AG04450 (cell line): ENCODE measurements around the gene PGBD2. TPM values are rescaled to one million over a fixed set of nuclear protein-coding genes. Genes with fewer than 3 reads are reported as not detected.
"Not testable (repeated sequence)": the region's sequence is repeated elsewhere in the genome, so short reads cannot be mapped to it uniquely, and the experiment has no call there.

Experiments used
- CTCF ChIA-PET: fragments of 300-600, 350-600 bp; formaldehyde crosslinking; extraction: SDS; loops from one replicate; lab custom pipeline; 2022; ENCODE audit warnings: antibody characterized with exemption, inconsistent platforms; lab: Charles Lee
- POLR2A ChIA-PET: fragments of 350-600 bp; formaldehyde crosslinking; extraction: SDS; loops from one replicate; lab custom pipeline; 2021; ENCODE audit warnings: antibody characterized with exemption, inconsistent platforms; lab: Yijun Ruan, JAX
- DNase-seq: peaks from one replicate; pipeline ENCODE4 v3.0.0-alpha.2; 2011; ENCODE audit warnings: low read depth, low spot score
- H3K27ac ChIP-seq: one replicate; pipeline ENCODE4 v1.5.1; 2012; ENCODE audit warnings: low read depth, low read length, control low read depth
- H3K27me3 ChIP-seq: one replicate; pipeline ENCODE4 v1.6.0; 2012; ENCODE audit warnings: low read length; ENCODE audit not compliant: control insufficient read depth, insufficient read depth
- H3K4me3 ChIP-seq: 2 replicates; pipeline ENCODE4 v1.5.1; 2011; ENCODE audit warnings: mild to moderate bottlenecking, low read depth, low read length, control low read depth
- H3K9me3 ChIP-seq: 2 replicates; pipeline ENCODE4 v1.5.1; 2012; ENCODE audit warnings: low read length; ENCODE audit not compliant: control insufficient read depth, insufficient read depth
- polyA plus RNA-seq: library from polyadenylated mRNA; depleted of rRNA; stranded (reverse); fragments of >200 nt; gene quantifications from 2 replicates; pipeline ENCODE4 v1.2.3, GENCODE V29; 2011; rRNA removed
- small RNA-seq: library from RNA; depleted of rRNA; stranded (forward); fragments of <200 nt; gene quantifications from one replicate; pipeline ENCODE3, GENCODE V24; 2012; ENCODE audit warnings: low read depth; ENCODE audit not compliant: insufficient read length

PGBD2 gene
- polyA plus RNA-seq, 1 experiment: 6.7 TPM

DNA sequence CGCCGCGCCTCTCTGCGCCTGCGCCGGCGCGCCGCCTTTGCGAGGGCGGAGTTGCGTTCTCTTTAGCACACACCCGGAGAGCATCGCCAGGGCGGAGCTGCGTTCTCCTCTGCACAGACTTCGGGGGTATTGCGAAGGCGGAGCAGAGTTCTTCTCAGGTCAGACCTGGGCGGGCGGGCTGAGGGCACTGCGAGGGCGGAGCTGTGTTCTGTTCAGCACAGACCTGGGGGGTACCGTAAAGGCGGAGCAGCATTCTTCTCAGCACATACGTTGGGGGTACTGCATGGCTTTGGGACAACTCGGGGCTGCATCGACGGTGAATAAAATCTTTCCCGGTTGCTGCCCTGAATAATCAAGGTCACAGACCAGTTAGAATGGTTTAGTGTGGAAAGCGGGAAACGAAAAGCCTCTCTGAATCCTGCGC lies 39.0 kb downstream of the PGBD2 start:
- DNase-seq, H3K9me3 ChIP-seq, H3K27ac ChIP-seq, H3K4me3 ChIP-seq, CTCF ChIA-PET, H3K27me3 ChIP-seq, POLR2A ChIA-PET: not testable (repeated sequence)

DNA sequence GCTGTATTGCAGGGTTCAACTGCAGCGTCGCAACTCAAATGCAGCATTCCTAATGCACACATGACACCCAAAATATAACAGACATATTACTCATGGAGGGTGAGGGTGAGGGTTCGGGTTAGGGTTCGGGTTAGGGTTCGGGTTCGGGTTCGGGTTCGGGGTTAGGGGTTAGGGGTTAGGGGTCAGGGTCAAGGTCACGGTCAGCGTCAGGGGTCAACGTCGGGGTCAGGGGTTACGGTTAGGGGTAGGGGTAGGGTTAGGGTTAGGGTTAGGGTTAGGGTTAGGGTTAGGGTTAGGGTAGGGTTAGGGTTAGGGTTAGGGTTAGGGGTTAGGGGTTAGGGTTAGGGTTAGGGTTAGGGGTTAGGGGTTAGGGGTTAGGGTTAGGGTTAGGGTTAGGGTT lies 39.4 kb downstream of the PGBD2 start:
- H3K9me3 ChIP-seq, POLR2A ChIA-PET, H3K4me3 ChIP-seq, H3K27ac ChIP-seq, H3K27me3 ChIP-seq, DNase-seq, CTCF ChIA-PET: not testable (repeated sequence)

DNA sequence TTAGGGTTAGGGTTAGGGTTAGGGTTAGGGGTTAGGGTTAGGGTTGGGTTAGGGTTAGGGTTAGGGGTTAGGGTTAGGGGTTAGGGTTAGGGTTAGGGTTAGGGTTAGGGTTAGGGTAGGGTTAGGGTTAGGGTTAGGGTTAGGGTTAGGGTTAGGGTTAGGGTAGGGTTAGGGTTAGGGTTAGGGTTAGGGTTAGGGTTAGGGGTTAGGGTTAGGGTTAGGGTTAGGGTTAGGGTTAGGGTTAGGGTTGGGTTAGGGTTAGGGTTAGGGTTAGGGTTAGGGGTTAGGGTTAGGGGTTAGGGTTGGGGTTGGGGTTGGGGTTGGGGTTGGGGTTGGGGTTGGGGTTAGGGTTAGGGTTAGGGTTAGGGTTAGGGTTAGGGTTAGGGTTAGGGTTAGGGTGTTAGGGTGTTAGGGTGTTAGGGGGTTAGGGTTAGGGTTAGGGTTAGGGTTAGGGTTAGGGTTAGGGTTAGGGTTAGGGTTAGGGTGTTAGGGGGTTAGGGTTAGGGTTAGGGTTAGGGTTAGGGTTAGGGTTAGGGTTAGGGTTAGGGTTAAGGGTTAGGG lies 39.9 kb downstream of the PGBD2 start:
- CTCF ChIA-PET, POLR2A ChIA-PET: not testable (repeated sequence)

More for the DNA sequence above, 39.9 kb downstream of the PGBD2 start:
- H3K4me3 ChIP-seq, DNase-seq, H3K9me3 ChIP-seq, H3K27me3 ChIP-seq, H3K27ac ChIP-seq: not testable (repeated sequence)

Small RNAs within 50 kb of the gene (small RNA-seq; reads per million reads assigned to genes)
- not detected for gene RNU6-1205P

Other genes starting within 250 kb of the PGBD2 start
- not detected in 2 replicates for gene OR14I1, start 203.5 kb upstream of the PGBD2 start, polyA plus RNA-seq
- gene LYPD8, start 150.5 kb upstream of the PGBD2 start, polyA plus RNA-seq: not detected in 2 replicates
- 15.3 and 16.6 TPM in 2 replicates for gene SH3BP5L, start 80.3 kb upstream of the PGBD2 start, polyA plus RNA-seq
- gene ZNF672, start 68.0 kb upstream of the PGBD2 start, polyA plus RNA-seq: 9.1 and 10.9 TPM in 2 replicates
- gene ZNF692, start 47.1 kb upstream of the PGBD2 start, polyA plus RNA-seq: 12.7 and 14.6 TPM in 2 replicates